ENCODE measurements around the gene PPP1CA. TPM values are rescaled to one million over a fixed set of nuclear protein-coding genes. Genes with fewer than 3 reads are reported as not detected.

PPP1CA gene
- total RNA-seq, 1 donor from 2014 or later, result 95.1 TPM

GRCh38 chr11:67364169-67364568, 37.5 kb downstream of the PPP1CA start:
- intact Hi-C loops (cut with DNase I), result no loop called here
- no peak for DNase-seq (ENCODE audit: low spot score)

GRCh38 chr11:67357831-67358670, 43.6 kb downstream of the PPP1CA start:
- DNase-seq (ENCODE audit: low spot score), result no peak
- intact Hi-C loops (cut with DNase I), result loop anchor here (5.0 kb wide), 1 partner anchor 149 kb away; the partner anchor contains the start of genes CDK2AP2 and PITPNM1

GRCh38 chr11:67356864-67357561, 44.6 kb downstream of the PPP1CA start:
- intact Hi-C loops (cut with DNase I), result loop anchor here (1.0 to 5.0 kb wide), 2 partner anchors 25 to 150 kb away; partner anchors contain the start of genes CDK2AP2 and PITPNM1
- peak; percentile 89 for DNase-seq (ENCODE audit: low spot score)

GRCh38 chr11:67356387-67356863, 45.2 kb downstream of the PPP1CA start:
- no peak for DNase-seq (ENCODE audit: low spot score)
- intact Hi-C loops (cut with DNase I), result loop anchor here (1.0 to 5.0 kb wide), 2 partner anchors 26 to 151 kb away; partner anchors contain the start of genes CDK2AP2 and PITPNM1

GRCh38 chr11:67355794-67356386, 45.8 kb downstream of the PPP1CA start:
- intact Hi-C loops (cut with DNase I), result loop anchor here (1.0 to 5.0 kb wide), 2 partner anchors 26 to 151 kb away; partner anchors contain the start of genes CDK2AP2 and PITPNM1
- no peak for DNase-seq (ENCODE audit: low spot score)

- intact Hi-C loops (cut with DNase I), result loop anchor here (5.0 kb wide), 1 partner anchor 152 kb away; the partner anchor contains the start of genes CDK2AP2 and PITPNM1
- DNase-seq (ENCODE audit: low spot score), result no peak
Observed at GRCh38 chr11:67355023-67355793, 46.5 kb downstream of the PPP1CA start.

GRCh38 chr11:67354075-67355022, 47.3 kb downstream of the PPP1CA start:
- intact Hi-C loops (cut with DNase I), result loop anchor here (1.0 to 5.0 kb wide), 2 partner anchors 20 to 153 kb away; partner anchors contain the start of genes CDK2AP2 and PITPNM1
- peak; percentile 82 for DNase-seq (ENCODE audit: low spot score)

- intact Hi-C loops (cut with DNase I), result loop anchor here (1.0 kb wide), 2 partner anchors 21 to 36 kb away; no protein-coding TSS in a partner anchor
- DNase-seq (ENCODE audit: low spot score), result peak; percentile 100
Observed at GRCh38 chr11:67353317-67354074, 48.2 kb downstream of the PPP1CA start, which contains the start of gene POLD4. TSS of gene POLD4 (minus strand) at chr11:67353546. CDS start at chr11:67353399, 147 bp downstream.

- peak; percentile 89 for DNase-seq (ENCODE audit: low spot score)
- intact Hi-C loops (cut with DNase I), result loop anchor here (1.0 kb wide), 1 partner anchor 35 kb away; no protein-coding TSS in a partner anchor
Observed at GRCh38 chr11:67352546-67353316, 48.9 kb downstream of the PPP1CA start.

GRCh38 chr11:67351275-67352005, 50.2 kb downstream of the PPP1CA start:
- intact Hi-C loops (cut with DNase I), result no loop called here

GRCh38 chr11:67349928-67350465, 51.7 kb downstream of the PPP1CA start:
- DNase-seq (ENCODE audit: low spot score), result no peak
- intact Hi-C loops (cut with DNase I), result loop anchor here (5.0 kb wide), 1 partner anchor 32 kb away; no protein-coding TSS in a partner anchor

More at GRCh38 chr11:67351275-67352005, 50.2 kb downstream of the PPP1CA start:
- DNase-seq (ENCODE audit: low spot score), result peak; percentile 82

GRCh38 chr11:67349457-67349856, 52.2 kb downstream of the PPP1CA start:
- DNase-seq (ENCODE audit: low spot score), result no peak
- intact Hi-C loops (cut with DNase I), result loop anchor here (5.0 kb wide), 1 partner anchor 33 kb away; no protein-coding TSS in a partner anchor

GRCh38 chr11:67349036-67349435, 52.6 kb downstream of the PPP1CA start:
- DNase-seq (ENCODE audit: low spot score), result no peak
- intact Hi-C loops (cut with DNase I), result loop anchor here (5.0 kb wide), 1 partner anchor 33 kb away; no protein-coding TSS in a partner anchor

Measured in cardiac septum (tissue), 1 donor.